MM.1S (cell line): ENCODE data around the gene IGLON5.

ENCODE experiments used
- DNase-seq: peaks from one replicate; pipeline ENCODE4 v3.0.0-alpha.2; 2015
- H2AFZ ChIP-seq: fragments of 300-600 bp; sonication (generic); 2 replicates; pipeline ENCODE4 v1.6.0; 2016; ENCODE audit warnings: antibody characterized with exemption, low read length
- H3F3A ChIP-seq: fragments of 300-600 bp; sonication (generic); 2 replicates; pipeline ENCODE4 v1.6.1; 2016; ENCODE audit warnings: mild to moderate bottlenecking, antibody characterized with exemption, low read length, moderate library complexity, mixed read lengths; ENCODE audit not compliant: insufficient read depth
- H3K27ac ChIP-seq: fragments of 300-600 bp; sonication (generic); 2 replicates; pipeline ENCODE4 v1.5.1; 2016; ENCODE audit warnings: mild to moderate bottlenecking, low read length
- H3K27me3 ChIP-seq: fragments of 300-600 bp; sonication (generic); replicated peaks from 2 replicates; pipeline ENCODE4 v1.6.0; 2016; ENCODE audit warnings: low read length; ENCODE audit not compliant: insufficient read depth
- H3K36me3 ChIP-seq: fragments of 300-600 bp; sonication (generic); replicated peaks from 2 replicates; pipeline ENCODE4 v1.6.1; 2016; ENCODE audit warnings: mild to moderate bottlenecking, low read length, mixed read lengths; ENCODE audit not compliant: insufficient read depth
- H3K4me1 ChIP-seq: fragments of 300-600 bp; sonication (generic); 2 replicates; pipeline ENCODE4 v1.6.1; 2016; ENCODE audit warnings: low read length, mixed read lengths
- H3K4me2 ChIP-seq: fragments of 300-600 bp; sonication (generic); 2 replicates; pipeline ENCODE4 v1.6.0; 2016; ENCODE audit warnings: low read depth, low read length
- H3K4me3 ChIP-seq: fragments of 300-600 bp; sonication (generic); 2 replicates; pipeline ENCODE4 v1.5.1; 2016; ENCODE audit warnings: low read length, mixed read lengths
- H3K79me2 ChIP-seq: fragments of 300-600 bp; sonication (generic); 2 replicates; pipeline ENCODE4 v1.6.1; 2016; ENCODE audit warnings: mixed run types, low read length, mixed read lengths
- H3K9ac ChIP-seq: fragments of 300-600 bp; sonication (generic); 2 replicates; pipeline ENCODE4 v1.6.1; 2016; ENCODE audit warnings: low read length, mixed read lengths
- H3K9me2 ChIP-seq: fragments of 300-600 bp; sonication (generic); replicated peaks from 2 replicates; pipeline ENCODE4 v1.6.1; 2016; ENCODE audit warnings: mild to moderate bottlenecking, low read length, mixed read lengths; ENCODE audit not compliant: insufficient read depth
- H3K9me3 ChIP-seq: fragments of 300-600 bp; sonication (generic); replicated peaks from 2 replicates; pipeline ENCODE4 v1.6.1; 2016; ENCODE audit warnings: mild to moderate bottlenecking, low read length, mixed read lengths; ENCODE audit not compliant: insufficient read depth
- H4K20me1 ChIP-seq: fragments of 300-600 bp; sonication (generic); 2 replicates; pipeline ENCODE4 v1.6.1; 2016; ENCODE audit warnings: mild to moderate bottlenecking, low read length, moderate library complexity, mixed read lengths; ENCODE audit not compliant: insufficient read depth
- EZH2 ChIP-seq: fragments of 300-600 bp; sonication (generic); optimal IDR thresholded peaks from 2 replicates; pipeline ENCODE3; 2017; ENCODE audit warnings: low read depth, mild to moderate bottlenecking, antibody characterized with exemption, low read length, mixed read lengths
- EZH2phosphoT487 ChIP-seq: fragments of 300-600 bp; sonication (generic); IDR thresholded peaks from 2 replicates; pipeline ENCODE4 v1.6.1; 2018; ENCODE audit warnings: antibody characterized with exemption, low read length
- TF ChIP-seq, protein P1 (sequence below): fragments of 300-600 bp; sonication (generic); IDR thresholded peaks from 2 replicates; pipeline ENCODE4 v1.5.1; 2016; ENCODE audit warnings: antibody characterized with exemption, low read length, mixed read lengths

IGLON5 gene

GRCh38 chr19:51318687-51319648 lies 7.5 kb downstream of the IGLON5 start:
- DNase-seq, result no peak
- no peak overlapping the region for H3K4me2 ChIP-seq
- H3K79me2 ChIP-seq, result no peaks in the 10 kb centered on the region

DNA sequence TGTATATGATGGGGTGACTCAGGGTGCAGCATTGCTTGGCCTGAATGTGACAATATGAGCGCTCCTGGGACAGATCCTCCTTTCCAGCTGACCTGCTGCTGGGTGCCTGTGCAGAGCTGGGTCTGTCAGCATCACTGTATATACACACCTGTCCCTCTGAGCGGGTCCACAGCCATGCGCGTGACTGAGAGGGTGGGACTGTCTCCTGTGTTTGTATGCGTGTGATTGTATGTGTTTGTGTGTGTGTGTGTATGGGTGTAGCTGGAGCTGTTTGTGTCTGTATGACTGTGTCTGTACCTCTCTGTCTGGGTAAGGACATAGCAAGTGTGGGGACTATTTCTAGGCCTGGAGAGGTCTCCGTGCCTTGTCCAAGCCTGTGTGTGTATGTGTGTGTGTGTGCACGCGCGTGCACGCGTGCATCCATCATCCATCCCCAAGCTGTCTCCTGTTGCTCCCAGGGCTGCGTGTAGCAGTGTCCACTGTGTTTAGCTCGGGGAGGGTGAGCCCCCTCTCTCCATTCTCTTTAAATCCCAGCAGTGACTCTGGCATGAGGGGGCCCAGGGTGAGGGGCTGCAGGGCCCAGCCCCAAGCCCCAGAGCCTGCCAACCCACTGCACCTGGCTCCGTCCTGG lies 8.3 kb downstream of the IGLON5 start:
- no peaks in the 10 kb centered on the region for H3F3A ChIP-seq

More at GRCh38 chr19:51318687-51319648, 7.5 kb downstream of the IGLON5 start:
- Histone ChIP-seq H4K20me1 (no peaks in the 10 kb centered on the region), H3K4me3 (no peak overlapping the region), H3K27ac (no peak overlapping the region), H3K9me3 (no peaks in the 10 kb centered on the region), H3K36me3 (no peaks in the 10 kb centered on the region), H3K4me1 (no peaks in the 10 kb centered on the region), H3K9me2 (no peaks in the 10 kb centered on the region), H2AFZ (no peak overlapping the region), H3K27me3 (no peaks in the 10 kb centered on the region), H3F3A (no peaks in the 10 kb centered on the region), H3K9ac (no peak overlapping the region)
- TF ChIP-seq EZH2 (no peak), EZH2phosphoT487 (no peak)
- TF ChIP-seq, protein P1, sequence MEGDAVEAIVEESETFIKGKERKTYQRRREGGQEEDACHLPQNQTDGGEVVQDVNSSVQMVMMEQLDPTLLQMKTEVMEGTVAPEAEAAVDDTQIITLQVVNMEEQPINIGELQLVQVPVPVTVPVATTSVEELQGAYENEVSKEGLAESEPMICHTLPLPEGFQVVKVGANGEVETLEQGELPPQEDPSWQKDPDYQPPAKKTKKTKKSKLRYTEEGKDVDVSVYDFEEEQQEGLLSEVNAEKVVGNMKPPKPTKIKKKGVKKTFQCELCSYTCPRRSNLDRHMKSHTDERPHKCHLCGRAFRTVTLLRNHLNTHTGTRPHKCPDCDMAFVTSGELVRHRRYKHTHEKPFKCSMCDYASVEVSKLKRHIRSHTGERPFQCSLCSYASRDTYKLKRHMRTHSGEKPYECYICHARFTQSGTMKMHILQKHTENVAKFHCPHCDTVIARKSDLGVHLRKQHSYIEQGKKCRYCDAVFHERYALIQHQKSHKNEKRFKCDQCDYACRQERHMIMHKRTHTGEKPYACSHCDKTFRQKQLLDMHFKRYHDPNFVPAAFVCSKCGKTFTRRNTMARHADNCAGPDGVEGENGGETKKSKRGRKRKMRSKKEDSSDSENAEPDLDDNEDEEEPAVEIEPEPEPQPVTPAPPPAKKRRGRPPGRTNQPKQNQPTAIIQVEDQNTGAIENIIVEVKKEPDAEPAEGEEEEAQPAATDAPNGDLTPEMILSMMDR, result no peak

DNA sequence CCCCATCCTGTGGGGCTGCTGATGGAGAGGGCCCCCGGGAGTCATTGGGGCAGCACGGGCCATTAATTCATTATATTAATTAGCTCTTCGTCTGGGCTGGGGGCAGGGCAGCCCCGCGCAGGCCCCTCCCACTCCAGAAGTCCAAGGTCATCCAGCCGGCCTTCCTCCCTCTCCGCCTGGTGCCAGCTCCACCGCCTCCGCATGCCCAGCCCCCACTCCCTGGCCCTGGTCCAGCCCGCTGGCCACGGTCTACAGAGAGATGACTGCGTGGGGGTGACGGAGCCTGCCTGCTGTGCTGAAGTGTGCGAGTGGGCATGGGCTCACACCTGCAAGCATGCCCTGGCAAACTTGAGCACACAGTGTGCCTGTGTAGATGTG lies 8.8 kb downstream of the IGLON5 start:
- TF ChIP-seq, protein P1, result no peak
- no peak for TF ChIP-seq EZH2
- TF ChIP-seq EZH2phosphoT487, result no peak
- Histone ChIP-seq H3K4me1 (no peaks in the 10 kb centered on the region), H4K20me1 (no peaks in the 10 kb centered on the region), H2AFZ (no peak overlapping the region), H3K27me3 (no peaks in the 10 kb centered on the region), H3K36me3 (no peaks in the 10 kb centered on the region), H3K4me2 (no peak overlapping the region), H3F3A (no peaks in the 10 kb centered on the region), H3K9me3 (no peaks in the 10 kb centered on the region), H3K9me2 (no peaks in the 10 kb centered on the region), H3K9ac (no peak overlapping the region), H3K79me2 (no peaks in the 10 kb centered on the region), H3K27ac (no peak overlapping the region), H3K4me3 (no peak overlapping the region)
- DNase-seq, result no peak

More for the DNA sequence above, 8.3 kb downstream of the IGLON5 start:
- Histone ChIP-seq H3K9me2 (no peaks in the 10 kb centered on the region), H3K4me3 (no peak overlapping the region), H3K27me3 (no peaks in the 10 kb centered on the region), H3K79me2 (no peaks in the 10 kb centered on the region), H3K4me1 (no peaks in the 10 kb centered on the region), H3K9me3 (no peaks in the 10 kb centered on the region), H3K27ac (no peak overlapping the region), H4K20me1 (no peaks in the 10 kb centered on the region), H3K9ac (no peak overlapping the region), H2AFZ (no peak overlapping the region), H3K4me2 (no peak overlapping the region), H3K36me3 (no peaks in the 10 kb centered on the region)
- DNase-seq, result no peak
- TF ChIP-seq EZH2 (no peak), EZH2phosphoT487 (no peak)
- TF ChIP-seq, protein P1, result no peak
